GM18870 (cell line): ENCODE measurements around the gene ACAN.

Source experiments
- ATAC-seq: cut with Tn5 transposase; IDR thresholded peaks from one replicate; pipeline ENCODE4 v1.9.1; 2021; ENCODE audit warnings: moderate library complexity; ENCODE audit not compliant: unreplicated experiment

The ACAN gene

GRCh38 chr15:88841236-88841635 is 38.0 kb downstream of the ACAN start:
- ATAC-seq = no peak

GRCh38 chr15:88842156-88842555 is 38.9 kb downstream of the ACAN start:
- no peak for ATAC-seq

GRCh38 chr15:88843334-88843733 is 40.1 kb downstream of the ACAN start:
- ATAC-seq = no peak

- ATAC-seq = no peak
Measured at GRCh38 chr15:88844749-88845386, 41.6 kb downstream of the ACAN start.

GRCh38 chr15:88845616-88846015 is 42.4 kb downstream of the ACAN start:
- no peak for ATAC-seq

GRCh38 chr15:88847144-88847543 is 43.9 kb downstream of the ACAN start:
- ATAC-seq = no peak

- ATAC-seq = no peak
Measured at GRCh38 chr15:88848203-88848602, 45.0 kb downstream of the ACAN start.

GRCh38 chr15:88849376-88850072 is 46.3 kb downstream of the ACAN start:
- no peak for ATAC-seq

GRCh38 chr15:88852476-88852875 is 49.2 kb downstream of the ACAN start:
- ATAC-seq = no peak

- no peak for ATAC-seq
Measured at GRCh38 chr15:88858934-88859333, 55.7 kb downstream of the ACAN start.

- no peak for ATAC-seq
Measured at GRCh38 chr15:88859550-88859949, 56.3 kb downstream of the ACAN start.

- ATAC-seq = no peak
Measured at GRCh38 chr15:88860212-88860611, 57.0 kb downstream of the ACAN start.

GRCh38 chr15:88863412-88863811 is 60.2 kb downstream of the ACAN start:
- ATAC-seq = no peak

- no peak for ATAC-seq
Measured at GRCh38 chr15:88864861-88865497, 61.7 kb downstream of the ACAN start.

- no peak for ATAC-seq
Measured at GRCh38 chr15:88865498-88866099, 62.4 kb downstream of the ACAN start.

- no peak for ATAC-seq
Measured at GRCh38 chr15:88866295-88866881, 63.2 kb downstream of the ACAN start.

GRCh38 chr15:88871313-88871712 is 68.1 kb downstream of the ACAN start:
- ATAC-seq = no peak

GRCh38 chr15:88872106-88872505 is 68.9 kb downstream of the ACAN start:
- ATAC-seq = no peak

GRCh38 chr15:88872706-88873105 is 69.5 kb downstream of the ACAN start:
- no peak for ATAC-seq

GRCh38 chr15:88873786-88874185 is 70.5 kb downstream of the ACAN start:
- no peak for ATAC-seq

GRCh38 chr15:88874275-88874674 is 71.0 kb downstream of the ACAN start:
- no peak for ATAC-seq
